ENCODE data around the gene CDH16.
A peak's percentile ranks its signal among the peaks of the same experiment; 100 is the strongest.

CDH16 gene

DNA sequence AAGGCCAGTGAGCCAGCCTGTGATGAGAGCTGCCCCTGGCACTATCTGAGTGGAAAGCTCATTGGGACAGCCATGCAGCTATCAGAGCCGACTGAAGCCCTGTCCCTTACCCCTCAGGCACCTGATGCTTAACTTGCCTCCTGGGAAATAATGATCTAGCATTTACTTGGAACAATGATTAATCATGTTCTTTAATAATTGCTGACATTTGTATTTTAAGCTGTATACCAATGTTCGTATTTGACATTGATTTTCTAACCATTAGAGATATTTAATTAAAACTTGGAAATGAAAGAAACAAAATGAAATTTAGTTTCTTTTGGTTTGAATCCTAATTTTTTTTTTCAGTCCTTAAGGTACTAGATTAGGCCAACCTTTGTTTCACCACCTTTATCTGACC lies 27.9 kb downstream of the CDH16 start:
- CTCF ChIA-PET = interaction anchor here (0.6 to 17.9 kb wide), 11 partner anchors 9 to 264 kb away, joined by 3 to 268 read pairs (median 5); partner anchors contain the start of genes CDH16, CES3, NAE1 and PDP2
- TF ChIP-seq SALL2 (tag by site-specific recombination; IDR thresholded peaks at IDR 0.05; ENCODE audit: borderline replicate concordance) = no peak
- no peak for TF ChIP-seq RBAK (tag by site-specific recombination; IDR thresholded peaks at IDR 0.05)
- TF ChIP-seq ZNF157 (tag by site-specific recombination; IDR thresholded peaks at IDR 0.05) = no peak
- TF ChIP-seq ZNF660 (tag by site-specific recombination; IDR thresholded peaks at IDR 0.05) = no peak
- TF ChIP-seq, protein P1, sequence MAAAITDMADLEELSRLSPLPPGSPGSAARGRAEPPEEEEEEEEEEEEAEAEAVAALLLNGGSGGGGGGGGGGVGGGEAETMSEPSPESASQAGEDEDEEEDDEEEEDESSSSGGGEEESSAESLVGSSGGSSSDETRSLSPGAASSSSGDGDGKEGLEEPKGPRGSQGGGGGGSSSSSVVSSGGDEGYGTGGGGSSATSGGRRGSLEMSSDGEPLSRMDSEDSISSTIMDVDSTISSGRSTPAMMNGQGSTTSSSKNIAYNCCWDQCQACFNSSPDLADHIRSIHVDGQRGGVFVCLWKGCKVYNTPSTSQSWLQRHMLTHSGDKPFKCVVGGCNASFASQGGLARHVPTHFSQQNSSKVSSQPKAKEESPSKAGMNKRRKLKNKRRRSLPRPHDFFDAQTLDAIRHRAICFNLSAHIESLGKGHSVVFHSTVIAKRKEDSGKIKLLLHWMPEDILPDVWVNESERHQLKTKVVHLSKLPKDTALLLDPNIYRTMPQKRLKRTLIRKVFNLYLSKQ (tag by site-specific recombination; IDR thresholded peaks at IDR 0.05; ENCODE audit: borderline replicate concordance) = no peak
- no peak for TF ChIP-seq ZNF510 (tag by site-specific recombination; IDR thresholded peaks at IDR 0.05; ENCODE audit: insufficient replicate concordance)
- no peak for TF ChIP-seq ZNF658 (tag by site-specific recombination; IDR thresholded peaks at IDR 0.05)
- TF ChIP-seq ZEB2 (tag by site-specific recombination; IDR thresholded peaks at IDR 0.05) = no peak
- TF ChIP-seq GLIS1 (tag by site-specific recombination; IDR thresholded peaks at IDR 0.05) = no peak
- no peak for TF ChIP-seq ZNF19 (tag by site-specific recombination; IDR thresholded peaks at IDR 0.05; ENCODE audit: low read depth)
- peaks cover 9 to 21% of the 10 kb centered on the region in 2 experiments; a peak in 2 of 3 replicates for H3K36me3 ChIP-seq (ENCODE audit: control insufficient read depth in 2 of 2, insufficient read depth in 1 of 2, low read length in 2 of 2)
- no peak overlapping the region for H3K4me3 ChIP-seq (ENCODE audit: low read depth, low read length)
- peaks cover 8% of the 10 kb centered on the region for H3K4me1 ChIP-seq (ENCODE audit: control insufficient read depth, insufficient read depth, low read length)
- POLR2A ChIA-PET = interaction anchor here (0.6 kb wide), 1 partner anchor 41 kb away, joined by 6 read pairs; no protein-coding TSS in a partner anchor
- H3K27ac ChIP-seq (ENCODE audit: extremely low read depth, low read depth, low read length) = no peak overlapping the region
- H3K9me3 ChIP-seq (ENCODE audit: control insufficient read depth, insufficient read depth, low read depth, low read length) = no peaks in the 10 kb centered on the region

DNA sequence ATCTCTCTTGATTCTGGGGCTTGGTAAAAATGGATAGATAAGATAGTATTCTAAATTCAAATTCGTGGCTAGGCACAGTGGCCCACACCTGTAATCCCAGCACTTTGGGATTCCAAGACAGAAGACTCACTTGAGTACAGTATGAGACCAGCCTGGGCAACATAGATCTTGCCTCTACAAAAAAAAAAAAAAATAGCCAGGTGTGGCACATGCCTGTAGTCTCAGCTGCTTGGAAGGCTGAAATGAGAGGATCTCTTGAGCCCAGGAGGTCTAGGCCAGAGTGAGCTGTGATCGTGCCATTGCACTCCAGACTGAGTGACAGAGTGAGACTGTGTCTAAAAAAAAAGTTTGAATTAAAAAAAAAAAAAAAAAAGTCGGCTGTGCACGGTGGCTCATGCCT lies 29.1 kb downstream of the CDH16 start:
- ChIA-PET POLR2A (interaction anchor here (0.6 to 0.7 kb wide), 2 partner anchors 9 to 21 kb away, joined by 3 read pairs; partner anchors contain the start of gene PDP2), CTCF (interaction anchor here (0.6 to 1.7 kb wide), 7 partner anchors 9 to 266 kb away, joined by 3 to 14 read pairs (median 4); partner anchors contain the start of genes CDH16, CES3 and PDP2)
- no peaks in the 10 kb centered on the region for H3K9me3 ChIP-seq (ENCODE audit: control insufficient read depth, insufficient read depth, low read depth, low read length)
- TF ChIP-seq, protein P2, sequence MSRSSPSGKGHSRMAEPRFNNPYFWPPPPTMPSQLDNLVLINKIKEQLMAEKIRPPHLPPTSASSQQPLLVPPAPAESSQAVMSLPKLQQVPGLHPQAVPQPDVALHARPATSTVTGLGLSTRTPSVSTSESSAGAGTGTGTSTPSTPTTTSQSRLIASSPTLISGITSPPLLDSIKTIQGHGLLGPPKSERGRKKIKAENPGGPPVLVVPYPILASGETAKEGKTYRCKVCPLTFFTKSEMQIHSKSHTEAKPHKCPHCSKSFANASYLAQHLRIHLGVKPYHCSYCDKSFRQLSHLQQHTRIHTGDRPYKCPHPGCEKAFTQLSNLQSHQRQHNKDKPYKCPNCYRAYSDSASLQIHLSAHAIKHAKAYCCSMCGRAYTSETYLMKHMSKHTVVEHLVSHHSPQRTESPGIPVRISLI (tag by site-specific recombination; IDR thresholded peaks at IDR 0.05) = peak; percentile 88
- no peak for TF ChIP-seq SETDB1 (IDR thresholded peaks at IDR 0.05; ENCODE audit: insufficient read length, low read length)
- no peak overlapping the region for H3K4me3 ChIP-seq (ENCODE audit: low read depth, low read length)
- no peak overlapping the region for H3K27ac ChIP-seq (ENCODE audit: extremely low read depth, low read depth, low read length)
- H3K36me3 ChIP-seq (ENCODE audit: control insufficient read depth in 2 of 2, insufficient read depth in 1 of 2, low read length in 2 of 2) = peaks cover 9 to 33% of the 10 kb centered on the region in 2 experiments; a peak in 2 of 3 replicates
- H3K4me1 ChIP-seq (ENCODE audit: control insufficient read depth, insufficient read depth, low read length) = peaks cover 8% of the 10 kb centered on the region

DNA sequence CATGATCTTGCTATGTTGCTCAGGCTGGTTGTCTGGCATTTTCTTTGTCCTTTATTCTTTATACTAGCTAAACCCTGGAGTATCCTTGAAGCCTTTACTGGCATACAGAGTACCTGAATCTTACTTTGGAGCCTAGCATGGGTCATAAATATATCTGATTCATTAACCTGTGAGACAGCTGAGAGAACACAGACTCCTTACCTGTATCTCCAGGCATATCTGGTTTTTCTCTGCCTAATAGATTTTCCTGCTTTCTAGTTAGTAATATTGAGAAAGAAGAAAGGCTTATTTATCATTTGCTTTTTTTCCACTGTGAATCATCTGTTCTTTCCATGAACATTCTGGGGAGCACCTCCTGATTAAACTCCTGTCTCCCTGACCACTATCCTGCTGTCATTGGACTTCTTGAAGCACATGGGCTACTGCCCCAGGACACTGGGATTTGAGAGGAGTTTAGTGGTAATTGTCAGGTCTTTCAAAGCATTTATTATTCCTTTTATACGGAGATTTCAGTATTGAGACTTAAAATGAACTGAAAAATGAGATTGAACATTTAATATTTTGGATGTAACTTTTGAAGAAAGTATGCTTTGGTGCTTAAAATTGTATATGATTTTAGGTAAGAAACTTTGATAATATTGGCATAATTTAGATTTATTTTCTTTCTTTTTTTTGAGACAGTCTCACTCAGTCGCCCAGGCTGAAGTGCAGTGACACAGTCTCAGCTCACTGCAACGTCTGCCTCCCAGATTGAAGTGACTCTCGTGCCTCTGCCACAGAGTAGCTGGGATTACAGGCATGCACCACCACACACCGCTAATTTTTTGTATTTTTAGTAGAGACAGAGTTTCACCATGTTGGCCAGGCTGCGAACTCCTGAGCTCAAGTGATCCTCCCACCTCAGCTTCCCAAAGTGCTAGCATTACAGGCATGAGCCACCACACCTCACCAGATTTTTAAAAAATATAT lies 29.8 kb downstream of the CDH16 start:
- H3K9me3 ChIP-seq (ENCODE audit: control insufficient read depth, insufficient read depth, low read depth, low read length) = no peaks in the 10 kb centered on the region
- no peak overlapping the region for H3K4me3 ChIP-seq (ENCODE audit: low read depth, low read length)
- POLR2A ChIA-PET = interaction anchor here (0.6 to 0.7 kb wide), 2 partner anchors 9 to 20 kb away, joined by 3 read pairs; partner anchors contain the start of gene PDP2
- H3K27ac ChIP-seq (ENCODE audit: extremely low read depth, low read depth, low read length) = no peak overlapping the region
- H3K4me1 ChIP-seq (ENCODE audit: control insufficient read depth, insufficient read depth, low read length) = peaks cover 8% of the 10 kb centered on the region
- CTCF ChIA-PET = interaction anchor here (0.6 to 1.5 kb wide), 4 partner anchors 16 to 52 kb away, joined by 3 to 4 read pairs (median 4); partner anchors contain the start of gene CDH16
- H3K36me3 ChIP-seq (ENCODE audit: control insufficient read depth in 2 of 2, insufficient read depth in 1 of 2, low read length in 2 of 2) = peaks cover 9 to 39% of the 10 kb centered on the region in 2 experiments; a peak in 2 of 3 replicates
- TF ChIP-seq MYNN (tag by site-specific recombination; IDR thresholded peaks at IDR 0.05; ENCODE audit: borderline replicate concordance) (no peak), OSR2 (tag by site-specific recombination; IDR thresholded peaks at IDR 0.05) (no peak), ZNF391 (tag by site-specific recombination; IDR thresholded peaks at IDR 0.05; ENCODE audit: borderline replicate concordance, low read depth) (no peak), ZNF24 (tag by site-specific recombination; IDR thresholded peaks at IDR 0.05) (no peak), ZNF610 (tag by site-specific recombination; IDR thresholded peaks at IDR 0.05; ENCODE audit: borderline replicate concordance) (no peak), ZNF501 (tag by site-specific recombination; IDR thresholded peaks at IDR 0.05) (no peak), ZNF175 (tag by site-specific recombination; IDR thresholded peaks at IDR 0.05) (no peak), ZNF114 (tag by site-specific recombination; IDR thresholded peaks at IDR 0.05) (no peak)
- TF ChIP-seq, protein P3, sequence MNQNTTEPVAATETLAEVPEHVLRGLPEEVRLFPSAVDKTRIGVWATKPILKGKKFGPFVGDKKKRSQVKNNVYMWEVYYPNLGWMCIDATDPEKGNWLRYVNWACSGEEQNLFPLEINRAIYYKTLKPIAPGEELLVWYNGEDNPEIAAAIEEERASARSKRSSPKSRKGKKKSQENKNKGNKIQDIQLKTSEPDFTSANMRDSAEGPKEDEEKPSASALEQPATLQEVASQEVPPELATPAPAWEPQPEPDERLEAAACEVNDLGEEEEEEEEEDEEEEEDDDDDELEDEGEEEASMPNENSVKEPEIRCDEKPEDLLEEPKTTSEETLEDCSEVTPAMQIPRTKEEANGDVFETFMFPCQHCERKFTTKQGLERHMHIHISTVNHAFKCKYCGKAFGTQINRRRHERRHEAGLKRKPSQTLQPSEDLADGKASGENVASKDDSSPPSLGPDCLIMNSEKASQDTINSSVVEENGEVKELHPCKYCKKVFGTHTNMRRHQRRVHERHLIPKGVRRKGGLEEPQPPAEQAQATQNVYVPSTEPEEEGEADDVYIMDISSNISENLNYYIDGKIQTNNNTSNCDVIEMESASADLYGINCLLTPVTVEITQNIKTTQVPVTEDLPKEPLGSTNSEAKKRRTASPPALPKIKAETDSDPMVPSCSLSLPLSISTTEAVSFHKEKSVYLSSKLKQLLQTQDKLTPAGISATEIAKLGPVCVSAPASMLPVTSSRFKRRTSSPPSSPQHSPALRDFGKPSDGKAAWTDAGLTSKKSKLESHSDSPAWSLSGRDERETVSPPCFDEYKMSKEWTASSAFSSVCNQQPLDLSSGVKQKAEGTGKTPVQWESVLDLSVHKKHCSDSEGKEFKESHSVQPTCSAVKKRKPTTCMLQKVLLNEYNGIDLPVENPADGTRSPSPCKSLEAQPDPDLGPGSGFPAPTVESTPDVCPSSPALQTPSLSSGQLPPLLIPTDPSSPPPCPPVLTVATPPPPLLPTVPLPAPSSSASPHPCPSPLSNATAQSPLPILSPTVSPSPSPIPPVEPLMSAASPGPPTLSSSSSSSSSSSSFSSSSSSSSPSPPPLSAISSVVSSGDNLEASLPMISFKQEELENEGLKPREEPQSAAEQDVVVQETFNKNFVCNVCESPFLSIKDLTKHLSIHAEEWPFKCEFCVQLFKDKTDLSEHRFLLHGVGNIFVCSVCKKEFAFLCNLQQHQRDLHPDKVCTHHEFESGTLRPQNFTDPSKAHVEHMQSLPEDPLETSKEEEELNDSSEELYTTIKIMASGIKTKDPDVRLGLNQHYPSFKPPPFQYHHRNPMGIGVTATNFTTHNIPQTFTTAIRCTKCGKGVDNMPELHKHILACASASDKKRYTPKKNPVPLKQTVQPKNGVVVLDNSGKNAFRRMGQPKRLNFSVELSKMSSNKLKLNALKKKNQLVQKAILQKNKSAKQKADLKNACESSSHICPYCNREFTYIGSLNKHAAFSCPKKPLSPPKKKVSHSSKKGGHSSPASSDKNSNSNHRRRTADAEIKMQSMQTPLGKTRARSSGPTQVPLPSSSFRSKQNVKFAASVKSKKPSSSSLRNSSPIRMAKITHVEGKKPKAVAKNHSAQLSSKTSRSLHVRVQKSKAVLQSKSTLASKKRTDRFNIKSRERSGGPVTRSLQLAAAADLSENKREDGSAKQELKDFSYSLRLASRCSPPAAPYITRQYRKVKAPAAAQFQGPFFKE (tag by site-specific recombination; IDR thresholded peaks at IDR 0.05; ENCODE audit: borderline replicate concordance) = no peak

All from HEK293 (cell line).